ENCODE results near the gene PWWP2B. TPM values are rescaled to one million over a fixed set of nuclear protein-coding genes. Genes with fewer than 3 reads are reported as not detected.

PWWP2B gene
- total RNA-seq, 4 donors from 2014 or later, result 14.9 to 27.3 (median 16.7) TPM

DNA sequence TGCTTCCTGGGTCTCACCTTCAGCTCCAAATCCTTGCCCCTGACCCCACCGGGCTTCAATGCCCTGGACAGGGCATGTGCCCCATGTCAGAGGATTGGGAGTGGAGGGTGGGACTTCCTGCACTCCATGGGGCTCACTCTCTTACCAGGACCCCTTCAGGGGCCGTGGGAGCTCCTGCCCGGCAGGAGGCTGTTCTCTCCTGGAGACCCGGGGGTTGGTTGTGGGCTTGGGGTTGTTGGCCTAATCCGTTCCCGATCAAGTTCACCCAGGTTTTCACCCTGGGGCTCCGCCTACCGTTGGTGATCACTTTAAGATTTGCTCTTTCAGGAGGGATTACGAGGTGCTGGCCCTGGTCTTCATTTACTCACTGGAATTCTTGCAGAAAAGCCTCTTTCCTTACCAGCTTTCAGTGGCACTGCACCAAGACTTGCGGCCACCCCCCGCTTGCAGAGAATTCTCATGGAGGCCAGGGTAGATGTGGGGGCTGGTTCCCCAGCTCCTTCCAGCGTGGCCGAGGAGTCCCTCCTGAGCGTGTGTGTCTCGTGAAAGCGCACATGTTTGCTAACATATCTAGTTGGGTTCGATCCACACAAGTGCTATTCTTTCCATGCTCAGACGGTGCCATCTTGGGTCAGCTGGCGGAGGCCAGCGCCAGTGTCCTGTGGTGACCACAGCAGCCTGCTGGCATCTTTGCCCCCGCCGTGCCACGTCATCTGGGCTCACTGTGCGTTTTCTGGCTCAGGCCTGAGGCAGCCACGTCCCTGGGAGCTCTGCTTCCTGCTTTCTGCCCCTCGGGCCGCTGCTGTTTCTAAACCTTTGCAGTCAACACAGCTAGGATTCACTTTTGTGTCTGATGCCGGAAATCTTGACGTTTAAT is 15.6 kb downstream of the PWWP2B start:
- intact Hi-C loops (cut with DNase I), result no loop called here
- WGBS, 2 donors, result 39 to 60% methylated on average over 19 to 22 of the region's 29 CpGs
- DNase-seq, result no peak
- Histone ChIP-seq H3K27me3 (no peaks in the 10 kb centered on the region), H3K4me3 (peak overlapping the region in 3 of 4 donors; percentile 4 to 43 (median 19)), H3K36me3 (peaks cover 0 to 24% (median 0%) of the 10 kb centered on the region in 3 donors), H3K27ac (peak overlapping the region; percentile 87 to 93 (median 89)), H3K9me3 (no peaks in the 10 kb centered on the region), H3K4me1 (peaks cover 57 to 99% (median 67%) of the 10 kb centered on the region in 3 donors)
- no peak for TF ChIP-seq POLR2A (IDR thresholded peaks at IDR 0.05)
- TF ChIP-seq, protein P1, sequence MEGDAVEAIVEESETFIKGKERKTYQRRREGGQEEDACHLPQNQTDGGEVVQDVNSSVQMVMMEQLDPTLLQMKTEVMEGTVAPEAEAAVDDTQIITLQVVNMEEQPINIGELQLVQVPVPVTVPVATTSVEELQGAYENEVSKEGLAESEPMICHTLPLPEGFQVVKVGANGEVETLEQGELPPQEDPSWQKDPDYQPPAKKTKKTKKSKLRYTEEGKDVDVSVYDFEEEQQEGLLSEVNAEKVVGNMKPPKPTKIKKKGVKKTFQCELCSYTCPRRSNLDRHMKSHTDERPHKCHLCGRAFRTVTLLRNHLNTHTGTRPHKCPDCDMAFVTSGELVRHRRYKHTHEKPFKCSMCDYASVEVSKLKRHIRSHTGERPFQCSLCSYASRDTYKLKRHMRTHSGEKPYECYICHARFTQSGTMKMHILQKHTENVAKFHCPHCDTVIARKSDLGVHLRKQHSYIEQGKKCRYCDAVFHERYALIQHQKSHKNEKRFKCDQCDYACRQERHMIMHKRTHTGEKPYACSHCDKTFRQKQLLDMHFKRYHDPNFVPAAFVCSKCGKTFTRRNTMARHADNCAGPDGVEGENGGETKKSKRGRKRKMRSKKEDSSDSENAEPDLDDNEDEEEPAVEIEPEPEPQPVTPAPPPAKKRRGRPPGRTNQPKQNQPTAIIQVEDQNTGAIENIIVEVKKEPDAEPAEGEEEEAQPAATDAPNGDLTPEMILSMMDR (IDR thresholded peaks at IDR 0.05), result no peak

DNA sequence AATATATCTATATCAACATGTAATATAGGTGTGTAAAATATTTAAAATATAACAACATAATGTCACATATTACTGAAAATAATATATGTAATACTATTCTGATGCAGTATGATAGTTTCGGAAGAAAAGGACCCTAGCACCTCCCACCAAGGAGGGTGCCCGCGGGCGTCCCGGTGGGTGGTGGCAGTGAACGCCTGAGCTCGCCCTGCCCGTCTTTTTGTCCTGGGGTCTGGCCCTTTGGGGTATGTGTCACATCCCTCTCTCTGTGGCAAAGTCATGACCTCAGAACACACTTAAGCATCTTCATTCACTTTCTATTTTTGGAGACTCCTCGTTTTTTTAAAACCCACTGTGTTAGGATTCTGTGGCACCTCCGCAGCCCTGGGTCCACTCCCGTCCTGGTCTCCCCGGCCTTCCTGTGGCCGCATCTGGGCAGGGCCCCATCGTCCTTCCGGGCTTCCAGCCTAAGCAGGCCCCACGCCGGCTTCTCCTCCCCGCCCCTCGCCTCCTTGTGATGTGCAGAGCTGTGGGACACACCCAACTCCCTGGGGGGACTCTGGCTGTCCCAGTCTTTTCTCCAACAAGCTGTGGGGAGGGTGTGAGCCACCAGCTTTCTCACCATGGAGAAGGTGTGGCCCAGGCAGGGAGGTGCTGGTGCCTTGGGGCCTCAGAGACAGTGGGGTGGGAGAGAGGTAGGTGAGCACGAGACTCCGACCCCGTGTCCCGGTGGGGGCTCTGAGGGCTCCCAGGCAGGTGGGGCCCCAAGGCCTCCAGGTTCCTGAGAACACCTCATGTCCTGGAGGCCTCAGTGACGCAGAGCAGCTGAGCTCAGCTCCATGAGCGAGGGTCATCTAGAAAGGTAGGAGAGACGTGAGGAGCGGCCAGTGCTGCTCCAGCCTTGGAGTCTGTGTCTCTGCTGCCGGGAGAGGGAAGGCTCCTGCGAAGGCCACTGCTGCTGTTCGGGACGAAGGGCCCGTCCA is 16.5 kb downstream of the PWWP2B start:
- DNase-seq, result no peak
- no peaks in the 10 kb centered on the region for H3K27me3 ChIP-seq
- peaks cover 0 to 25% (median 0%) of the 10 kb centered on the region in 3 donors for H3K36me3 ChIP-seq
- intact Hi-C loops (cut with DNase I), result no loop called here
- peaks cover 56 to 99% (median 65%) of the 10 kb centered on the region in 3 donors for H3K4me1 ChIP-seq
- H3K27ac ChIP-seq, result peak overlapping the region; percentile 70 to 93 (median 88)
- H3K9me3 ChIP-seq, result no peaks in the 10 kb centered on the region
- no peak overlapping the region for H3K4me3 ChIP-seq
- WGBS, 2 donors, result 57 to 79% methylated on average over 21 to 25 of the region's 32 CpGs
- no peak for TF ChIP-seq POLR2A (IDR thresholded peaks at IDR 0.05)
- TF ChIP-seq, protein P1 (IDR thresholded peaks at IDR 0.05), result no peak

DNA sequence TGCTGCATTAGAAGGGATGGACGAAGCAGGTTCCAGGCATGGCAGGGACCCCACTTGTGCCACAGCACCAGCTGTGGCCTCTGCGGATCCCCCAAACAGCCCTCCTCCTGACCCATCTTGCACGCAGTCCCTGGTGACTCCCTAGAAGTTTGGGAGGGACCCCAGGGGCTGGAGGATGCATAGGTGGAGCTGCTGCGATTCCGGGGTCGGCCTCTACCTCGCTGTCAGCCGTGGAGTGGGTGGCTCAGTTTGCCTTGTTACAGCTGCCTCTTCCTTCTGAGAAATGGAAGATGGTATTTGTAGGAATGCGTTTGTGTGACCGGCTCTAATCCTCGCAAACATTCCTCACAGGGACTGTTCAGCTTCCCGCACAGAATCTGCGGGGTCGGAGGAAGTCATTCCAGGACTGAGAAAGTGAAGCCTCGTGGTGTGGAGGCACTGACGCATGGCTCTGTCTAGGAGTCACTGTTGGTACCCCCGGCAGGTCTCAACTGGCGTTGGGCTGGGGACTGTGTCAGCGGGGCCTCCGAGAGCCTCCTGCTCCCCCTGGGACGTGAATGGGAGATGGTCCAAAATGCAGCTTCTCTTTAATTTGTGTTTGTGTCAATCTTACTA is 17.5 kb downstream of the PWWP2B start:
- no peak overlapping the region for H3K4me3 ChIP-seq
- 85 to 88% methylated on average over 10 to 13 of the region's 21 CpGs for WGBS, 2 donors
- DNase-seq, result no peak
- H3K36me3 ChIP-seq, result peaks cover 0 to 25% (median 0%) of the 10 kb centered on the region in 3 donors
- no peaks in the 10 kb centered on the region for H3K27me3 ChIP-seq
- intact Hi-C loops (cut with DNase I), result no loop called here
- no peak for TF ChIP-seq POLR2A (IDR thresholded peaks at IDR 0.05)
- TF ChIP-seq, protein P1 (IDR thresholded peaks at IDR 0.05), result no peak
- peak overlapping the region; percentile 70 to 93 (median 88) for H3K27ac ChIP-seq
- no peaks in the 10 kb centered on the region for H3K9me3 ChIP-seq
- H3K4me1 ChIP-seq, result peaks cover 55 to 99% (median 63%) of the 10 kb centered on the region in 3 donors

DNA sequence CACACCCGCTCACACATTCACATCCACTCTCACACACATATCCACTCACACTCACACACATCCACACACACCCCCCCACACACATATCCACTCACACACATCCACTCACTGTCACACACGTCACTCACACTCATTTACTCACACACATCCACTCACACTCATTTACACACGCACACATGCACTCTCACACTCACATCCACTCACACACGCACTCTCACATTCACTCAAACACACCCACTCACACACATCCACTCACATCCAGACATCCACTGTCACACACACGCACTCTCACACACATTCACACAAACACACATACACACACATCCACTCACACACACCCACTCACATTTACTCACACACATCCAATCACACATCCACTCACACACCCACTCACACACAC is 18.3 kb downstream of the PWWP2B start:
- Histone ChIP-seq H3K4me3 (no peak overlapping the region), H3K27ac (peak overlapping the region in 3 of 4 donors; percentile 1 to 93 (median 70)), H3K36me3 (peaks cover 0 to 25% (median 0%) of the 10 kb centered on the region in 3 donors), H3K9me3 (no peaks in the 10 kb centered on the region), H3K4me1 (peaks cover 62 to 99% (median 69%) of the 10 kb centered on the region in 3 donors), H3K27me3 (no peaks in the 10 kb centered on the region)
- no peak for DNase-seq
- WGBS, 2 donors, result 94 to 95% methylated on average over 5 of the region's 5 CpGs
- intact Hi-C loops (cut with DNase I), result no loop called here
- TF ChIP-seq, protein P1 (IDR thresholded peaks at IDR 0.05), result no peak
- TF ChIP-seq POLR2A (IDR thresholded peaks at IDR 0.05), result no peak

Measured in esophagus squamous epithelium (tissue), 5 donors.